ENCODE data around the gene DRAXIN. TPM values are rescaled to one million over a fixed set of nuclear protein-coding genes. Genes with fewer than 3 reads are reported as not detected.

DRAXIN gene
- polyA plus RNA-seq, 1 donor: 0.37 TPM

GRCh38 chr1:11685210-11685752 is 6.2 kb upstream of the DRAXIN start:
- DNase-seq (ENCODE audit: low read depth): no peak

- DNase-seq (ENCODE audit: low read depth): no peak
These were observed 3.0 kb upstream of the DRAXIN start for GRCh38 chr1:11688506-11688905.

- no peak for DNase-seq (ENCODE audit: low read depth)
These were observed 861 bp upstream of the DRAXIN start for GRCh38 chr1:11690397-11691301.

GRCh38 chr1:11691928-11692711 is 610 bp downstream of the DRAXIN start:
- no peak for DNase-seq (ENCODE audit: low read depth)

DNA sequence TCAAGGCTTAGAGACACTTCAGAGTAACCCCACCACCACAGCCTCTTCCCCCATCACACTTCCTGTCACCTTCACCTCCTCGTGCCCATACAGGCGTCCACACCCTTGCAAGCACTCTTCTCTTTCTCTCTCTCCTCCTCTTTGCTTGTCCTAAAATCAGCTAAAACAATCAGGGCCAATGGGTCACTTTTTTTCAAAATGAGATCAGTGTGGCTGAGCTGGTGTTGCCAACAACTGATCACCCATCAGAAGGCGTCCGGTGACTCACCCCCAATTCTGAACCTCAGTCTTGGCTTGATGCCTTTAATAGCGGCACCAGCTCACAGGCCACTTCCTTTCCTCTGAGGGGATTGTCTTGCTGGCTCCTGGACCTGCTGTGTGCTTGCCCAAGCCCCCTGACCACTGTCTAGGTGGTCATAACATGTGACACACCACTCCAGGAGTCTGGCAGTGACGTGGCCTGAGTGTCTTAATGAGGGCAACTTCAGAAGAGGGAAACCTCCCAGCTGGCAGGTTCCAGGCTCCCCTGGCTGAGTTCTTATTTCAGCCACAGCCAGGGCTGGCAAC is 1.6 kb downstream of the DRAXIN start:
- no peak for DNase-seq (ENCODE audit: low read depth)

DNA sequence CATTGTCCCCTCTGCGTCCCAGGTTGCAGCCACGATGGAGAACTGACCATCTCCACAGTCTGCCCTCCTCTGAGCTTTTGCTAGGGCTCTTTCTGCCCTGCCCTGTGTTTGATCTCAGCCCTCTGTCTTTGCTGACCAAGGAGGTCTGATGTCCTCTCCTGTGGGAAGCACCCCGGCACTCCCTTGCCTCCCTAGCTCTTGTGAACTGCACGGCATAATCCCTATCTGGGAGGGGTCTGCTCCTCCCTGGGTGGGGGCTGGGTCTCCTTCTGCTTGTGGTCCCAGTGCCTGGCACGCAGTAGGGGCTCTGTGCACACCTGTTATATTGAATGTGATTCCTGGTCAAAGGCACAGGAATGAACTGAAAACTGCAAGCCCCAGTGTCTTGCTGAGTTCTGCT is 2.4 kb downstream of the DRAXIN start:
- no peak for DNase-seq (ENCODE audit: low read depth)

DNA sequence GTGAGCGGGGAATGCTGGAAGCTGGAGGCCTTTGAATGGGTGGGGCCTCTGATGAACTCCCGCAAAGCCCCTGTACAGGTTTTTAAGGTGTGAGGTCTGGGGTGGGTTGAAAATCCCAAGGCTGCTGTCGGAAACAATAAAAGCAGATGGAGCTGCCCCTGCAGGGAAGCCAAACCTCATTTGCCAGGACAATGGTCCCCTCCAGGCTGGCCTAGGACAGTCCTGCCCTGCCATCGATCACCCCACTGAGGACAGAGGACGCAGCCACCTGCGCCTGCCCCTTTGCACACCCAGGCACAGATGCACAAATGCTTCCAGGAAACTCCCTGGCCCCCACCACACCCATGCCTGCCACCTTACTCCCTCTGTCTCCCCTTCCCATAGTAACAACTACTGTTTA is 4.4 kb downstream of the DRAXIN start:
- DNase-seq (ENCODE audit: low read depth): no peak

GRCh38 chr1:11697188-11697892 is 5.8 kb downstream of the DRAXIN start:
- no peak for DNase-seq (ENCODE audit: low read depth)

GRCh38 chr1:11697893-11698210 is 6.3 kb downstream of the DRAXIN start:
- DNase-seq (ENCODE audit: low read depth): no peak

- DNase-seq (ENCODE audit: low read depth): no peak
These were observed 9.3 kb downstream of the DRAXIN start for GRCh38 chr1:11700601-11701467.

DNA sequence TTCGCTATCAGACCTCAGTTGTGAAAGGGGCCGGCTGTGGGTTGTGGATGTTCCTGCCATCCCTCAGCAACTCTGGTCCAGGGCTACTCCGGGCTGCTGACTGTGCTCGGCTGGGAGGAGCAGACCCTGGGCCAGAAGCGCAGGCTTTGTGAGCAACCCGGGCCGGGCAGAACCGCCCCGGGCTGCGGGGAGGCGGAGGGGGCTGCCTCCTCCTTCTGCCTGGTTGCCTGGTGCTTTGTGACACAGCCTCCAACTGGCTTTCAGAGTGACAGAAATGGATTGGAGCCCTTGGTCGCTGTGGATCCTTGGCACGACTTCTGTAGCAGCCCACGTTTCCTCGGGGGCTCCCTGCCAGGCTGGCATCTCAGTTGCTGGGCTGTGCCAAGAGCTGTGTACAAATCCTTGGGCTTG is 10.0 kb downstream of the DRAXIN start:
- DNase-seq (ENCODE audit: low read depth): no peak

DNA sequence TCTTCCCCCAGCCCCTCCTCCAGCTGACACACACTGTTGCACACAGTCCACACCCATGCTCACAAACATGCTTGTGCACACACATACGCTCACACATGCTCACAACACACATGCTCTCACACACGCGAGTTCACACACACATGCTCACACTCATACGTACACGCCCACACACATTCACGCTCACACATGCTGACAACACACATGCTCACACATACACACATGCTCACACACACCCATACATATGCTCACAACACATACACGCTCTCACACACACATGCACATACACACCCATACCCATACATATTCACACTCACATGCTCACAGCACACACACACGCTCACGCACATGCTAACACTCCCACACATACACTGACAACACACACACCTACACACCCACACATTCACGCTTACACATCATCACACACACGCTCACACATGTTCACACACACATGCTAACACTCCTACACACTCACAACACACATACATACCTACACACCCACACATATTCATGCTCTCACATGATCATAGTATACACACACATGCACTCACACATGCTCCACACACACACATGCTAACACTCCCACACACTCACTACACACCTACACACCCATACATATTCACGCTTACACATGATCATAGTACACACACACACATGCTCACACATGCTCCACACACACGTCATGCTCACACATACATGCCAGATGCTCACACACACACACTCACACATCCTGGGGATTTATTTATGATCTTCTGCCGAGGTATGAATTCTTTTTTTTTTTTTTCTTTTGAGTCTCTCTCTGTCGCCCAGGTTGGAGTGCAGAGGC is 10.7 kb downstream of the DRAXIN start:
- no peak for DNase-seq (ENCODE audit: low read depth)

DNA sequence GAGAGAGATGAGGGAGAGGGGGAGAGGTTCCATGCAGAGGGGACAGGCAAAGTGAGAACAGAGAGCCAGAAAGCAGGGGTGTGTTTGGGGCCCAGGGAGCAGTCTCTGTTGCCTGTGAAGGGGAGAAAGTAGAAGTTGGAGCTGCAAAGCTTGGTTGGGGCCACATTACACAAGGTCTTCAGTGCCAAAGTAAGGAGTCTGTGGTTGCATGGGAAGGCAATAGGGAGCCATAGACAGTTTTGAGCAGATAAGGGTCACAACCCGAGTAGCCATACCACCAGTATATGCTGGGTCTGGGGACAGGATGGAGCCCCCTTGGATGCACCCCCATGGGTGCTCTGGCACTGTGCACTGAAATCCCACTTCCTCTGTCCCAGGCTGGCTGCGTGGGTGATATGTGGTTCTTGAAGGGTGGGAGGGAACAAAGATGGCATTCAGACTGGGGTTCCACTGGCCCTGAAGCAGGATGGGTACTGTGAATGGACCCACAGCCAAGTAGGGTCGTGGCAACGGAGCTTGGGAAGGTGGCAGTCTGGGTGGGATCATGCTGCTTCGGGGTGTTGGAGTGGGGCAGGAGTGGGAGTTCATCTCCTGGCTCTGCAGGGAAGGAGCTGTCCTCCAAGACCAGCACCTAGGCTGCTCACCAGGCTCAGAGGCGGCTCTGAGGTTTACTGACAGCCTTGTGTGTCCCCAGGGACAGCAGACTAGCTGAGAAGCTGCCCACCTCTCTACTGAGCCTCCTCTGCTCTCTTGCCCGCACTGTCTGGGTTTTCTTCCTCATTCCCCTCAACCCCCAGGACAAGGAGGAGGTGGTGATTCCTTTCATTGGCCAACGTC is 12.1 kb downstream of the DRAXIN start:
- DNase-seq (ENCODE audit: low read depth): no peak

DNA sequence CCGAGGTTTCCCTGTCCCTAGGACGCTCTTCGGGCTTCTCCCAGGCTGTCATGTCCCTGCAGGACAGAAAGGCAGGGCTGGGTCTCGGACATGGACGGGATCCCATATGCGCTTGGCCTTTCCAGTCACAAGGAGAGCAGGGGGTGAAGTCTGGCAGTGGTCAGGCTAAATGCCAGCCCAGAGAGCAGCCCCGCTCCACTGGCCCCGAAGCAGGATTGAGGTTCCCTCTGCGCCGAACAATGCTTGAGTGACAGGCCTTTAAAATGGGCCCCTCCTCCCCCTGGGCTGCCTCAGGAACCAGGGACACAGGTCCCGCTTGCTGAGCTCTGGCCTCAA is 12.7 kb downstream of the DRAXIN start:
- DNase-seq (ENCODE audit: low read depth): no peak

- no peak for DNase-seq (ENCODE audit: low read depth)
These were observed 13.4 kb downstream of the DRAXIN start for GRCh38 chr1:11704691-11705475.

DNA sequence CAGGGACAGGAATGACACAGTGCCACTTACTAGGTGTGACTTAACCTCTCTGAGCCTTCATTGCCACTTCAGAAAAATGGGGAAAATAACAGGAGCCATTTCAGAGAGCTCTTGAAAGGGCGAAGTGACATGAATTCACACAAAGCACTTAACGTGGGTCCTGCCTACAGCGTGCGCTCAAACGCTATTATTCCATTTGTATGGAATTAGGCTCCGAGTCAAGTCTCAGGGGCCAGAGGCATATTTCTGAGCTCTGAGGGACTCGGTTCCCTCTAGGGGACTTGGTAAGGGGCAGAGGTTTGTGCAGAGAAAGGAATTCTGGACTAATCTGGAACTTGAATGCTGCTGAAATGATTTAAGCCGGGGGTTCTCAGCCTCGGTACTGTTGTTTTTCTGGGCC is 14.1 kb downstream of the DRAXIN start:
- no peak for DNase-seq (ENCODE audit: low read depth)

- DNase-seq (ENCODE audit: low read depth): no peak
These were observed 14.8 kb downstream of the DRAXIN start for GRCh38 chr1:11706292-11706691.

- no peak for DNase-seq (ENCODE audit: low read depth)
These were observed 16.2 kb downstream of the DRAXIN start for GRCh38 chr1:11707621-11708276.
